Neuronal stem cell (in vitro differentiated cells): ENCODE data around the gene LRP1.

Experiments used
- DNase-seq: peaks from one replicate; pipeline ENCODE4 v3.0.0-alpha.2; 2013; ENCODE audit warnings: low spot score
- H2AFZ ChIP-seq: one replicate; pipeline ENCODE4 v1.6.1; 2013; ENCODE audit warnings: mild to moderate bottlenecking, low read length, inconsistent platforms
- H2AK5ac ChIP-seq: 2 replicates; pipeline ENCODE4 v1.6.1; 2013; ENCODE audit warnings: low read depth, mild to moderate bottlenecking, inconsistent platforms, low read length, moderate library complexity, mixed read lengths
- H2BK120ac ChIP-seq: 2 replicates; pipeline ENCODE4 v1.6.1; 2013; ENCODE audit warnings: low read depth, mild to moderate bottlenecking, inconsistent platforms, low read length, moderate library complexity, mixed read lengths
- H2BK12ac ChIP-seq: one replicate; pipeline ENCODE4 v1.6.1; 2013; ENCODE audit warnings: low read length, inconsistent platforms
- H2BK15ac ChIP-seq: 2 replicates; pipeline ENCODE4 v1.6.1; 2013; ENCODE audit warnings: mild to moderate bottlenecking, low read length, inconsistent platforms, mixed read lengths
- H2BK5ac ChIP-seq: one replicate; pipeline ENCODE4 v1.6.1; 2013; ENCODE audit warnings: inconsistent platforms, mild to moderate bottlenecking, low read length, moderate library complexity
- H3K14ac ChIP-seq: one replicate; pipeline ENCODE4 v1.6.1; 2013; ENCODE audit warnings: low read length, inconsistent platforms
- H3K18ac ChIP-seq: 2 replicates; pipeline ENCODE4 v1.6.1; 2013; ENCODE audit warnings: low read length, inconsistent platforms
- H3K23ac ChIP-seq: 2 replicates; pipeline ENCODE4 v1.6.1; 2013; ENCODE audit warnings: low read depth, mild to moderate bottlenecking, mixed read lengths, low read length, inconsistent platforms; ENCODE audit not compliant: poor library complexity
- H3K27ac ChIP-seq: replicated peaks from 3 replicates; pipeline ENCODE4 v1.5.1; 2013; ENCODE audit warnings: low read length, inconsistent platforms
- H3K27me3 ChIP-seq, 3 experiments: 2 replicates each; pipeline ENCODE4 v1.6.1; 2013; ENCODE audit warnings: low read length in 3 of 3, mild to moderate bottlenecking in 2 of 3, inconsistent platforms in 1 of 3, low read depth in 1 of 3, mixed read lengths in 1 of 3, moderate library complexity in 1 of 3; ENCODE audit not compliant: control insufficient read depth in 3 of 3, insufficient read depth in 3 of 3
- H3K36me3 ChIP-seq, 2 donors: replicated peaks in 1 of 2; 2 replicates each; pipeline ENCODE4 v1.6.1; 2013; ENCODE audit warnings: low read length in 2 of 2; ENCODE audit not compliant: control insufficient read depth in 2 of 2, insufficient read depth in 2 of 2
- H3K4ac ChIP-seq: 2 replicates; pipeline ENCODE4 v1.6.1; 2013; ENCODE audit warnings: inconsistent platforms, mild to moderate bottlenecking, low read length, moderate library complexity
- H3K4me1 ChIP-seq, 2 donors: 1 replicate in 1 of 2; 2 replicates in 1 of 2; pipeline ENCODE4 v1.6.1; 2013; ENCODE audit warnings: low read length in 2 of 2, low read depth in 1 of 2; ENCODE audit not compliant: control insufficient read depth in 2 of 2, insufficient read depth in 1 of 2
- H3K4me2 ChIP-seq: one replicate; pipeline ENCODE4 v1.6.1; 2013; ENCODE audit warnings: mild to moderate bottlenecking, low read length, inconsistent platforms; ENCODE audit not compliant: insufficient read depth, poor library complexity, severe bottlenecking
- H3K4me3 ChIP-seq, 2 donors: 2 replicates each; pipeline ENCODE4 v1.5.1; 2013; ENCODE audit warnings: low read length in 2 of 2, mild to moderate bottlenecking in 2 of 2, inconsistent platforms in 1 of 2, moderate library complexity in 1 of 2
- H3K79me1 ChIP-seq: one replicate; pipeline ENCODE4 v1.6.1; 2013; ENCODE audit warnings: low read depth, mild to moderate bottlenecking, inconsistent platforms, low read length, moderate library complexity
- H3K9ac ChIP-seq: one replicate; pipeline ENCODE4 v1.6.1; 2013; ENCODE audit warnings: mild to moderate bottlenecking, low read depth, low read length, inconsistent platforms; ENCODE audit not compliant: poor library complexity
- H3K9me3 ChIP-seq, 2 donors: replicated peaks in 1 of 2; 2 replicates each; pipeline versions ENCODE3 to v1.6.1; 2013; ENCODE audit warnings: low read length in 2 of 2, mild to moderate bottlenecking in 2 of 2, inconsistent platforms in 1 of 2, low read depth in 1 of 2, mixed read lengths in 1 of 2, moderate library complexity in 1 of 2; ENCODE audit not compliant: control insufficient read depth in 2 of 2, insufficient read depth in 1 of 2
- H4K8ac ChIP-seq: one replicate; pipeline ENCODE4 v1.6.1; 2013; ENCODE audit warnings: low read depth, mild to moderate bottlenecking, inconsistent platforms, low read length, moderate library complexity
- H4K91ac ChIP-seq: one replicate; pipeline ENCODE4 v1.6.1; 2013; ENCODE audit warnings: low read length, low read depth, mild to moderate bottlenecking, inconsistent platforms; ENCODE audit not compliant: poor library complexity
- WGBS, 2 donors: extraction: QIAGEN DNeasy Blood & Tissue Kit; methylation state at CpG; one replicate each; pipeline ENCODE4 v1.1.7; 2013; ENCODE audit warnings: missing lambda C conversion rate in 2 of 2, mixed read lengths in 1 of 2; ENCODE audit not compliant: insufficient read length in 2 of 2, insufficient replicate concordance in 1 of 2; ENCODE audit errors: extremely low coverage in 2 of 2; 5-methylcytosine and 5-hydroxymethylcytosine counted together

LRP1 gene

DNA sequence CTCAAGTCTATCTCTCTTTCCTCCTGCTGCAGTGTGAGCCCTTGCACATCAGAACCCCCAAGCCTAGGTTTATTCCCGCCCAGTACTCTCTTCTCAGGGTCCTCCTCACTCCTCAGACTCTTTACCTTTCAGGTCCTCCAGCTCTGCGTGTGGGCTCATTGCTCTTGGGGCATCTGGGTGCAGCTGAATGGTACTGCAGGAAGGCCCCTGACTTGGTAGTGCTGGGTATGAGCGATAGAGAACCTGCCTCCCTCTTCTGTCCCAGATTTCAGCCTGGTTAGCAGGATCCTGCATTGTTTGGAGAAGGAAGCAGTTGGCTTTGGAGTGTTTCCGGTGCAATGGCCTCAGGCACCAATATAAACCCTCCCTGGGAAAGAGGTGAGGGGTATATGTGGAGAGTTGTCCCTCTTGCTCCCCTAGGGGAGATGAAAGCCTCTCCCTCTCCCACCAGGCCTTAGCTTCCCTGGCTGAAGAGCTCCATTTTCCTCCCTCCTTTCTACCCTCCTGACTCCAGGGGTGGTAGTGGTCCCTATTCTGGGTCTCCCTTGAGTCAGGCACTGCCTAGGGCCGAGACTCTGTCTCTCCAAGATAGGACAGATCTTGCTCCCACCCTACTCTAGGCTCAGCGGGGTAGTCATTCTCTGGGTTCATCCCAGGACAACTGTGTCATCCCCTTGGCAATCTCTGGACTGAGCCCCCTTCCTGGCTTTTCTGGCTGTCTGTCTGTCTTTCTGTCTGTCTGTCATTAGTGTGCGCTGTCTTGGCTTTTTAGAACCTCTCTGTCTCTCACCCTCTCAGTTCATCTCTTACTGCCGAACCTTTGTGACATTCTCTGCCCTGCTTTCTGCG is 3.8 kb downstream of the LRP1 start:
- Histone ChIP-seq H3K4ac (no peak overlapping the region), H2AK5ac (no peak overlapping the region), H3K4me1 (peaks cover 40 to 64% of the 10 kb centered on the region in 2 donors), H2BK5ac (no peak overlapping the region), H3K9me3 (no peaks in the 10 kb centered on the region), H2AFZ (no peak overlapping the region), H3K4me2 (no peak overlapping the region), H4K91ac (no peak overlapping the region), H3K9ac (no peak overlapping the region), H2BK120ac (no peak overlapping the region), H4K8ac (no peak overlapping the region), H3K36me3 (peaks cover 0 to 9% of the 10 kb centered on the region in 2 donors), H3K18ac (no peak overlapping the region), H3K79me1 (peaks cover 6% of the 10 kb centered on the region), H3K27me3 (no peaks in the 10 kb centered on the region), H3K23ac (no peak overlapping the region), H2BK15ac (no peak overlapping the region), H3K27ac (no peak overlapping the region), H2BK12ac (no peak overlapping the region), H3K14ac (no peak overlapping the region), H3K4me3 (no peak overlapping the region)
- WGBS, 2 donors: no CpG with 5 or more reads among the region's 9 CpGs
- DNase-seq: no peak

DNA sequence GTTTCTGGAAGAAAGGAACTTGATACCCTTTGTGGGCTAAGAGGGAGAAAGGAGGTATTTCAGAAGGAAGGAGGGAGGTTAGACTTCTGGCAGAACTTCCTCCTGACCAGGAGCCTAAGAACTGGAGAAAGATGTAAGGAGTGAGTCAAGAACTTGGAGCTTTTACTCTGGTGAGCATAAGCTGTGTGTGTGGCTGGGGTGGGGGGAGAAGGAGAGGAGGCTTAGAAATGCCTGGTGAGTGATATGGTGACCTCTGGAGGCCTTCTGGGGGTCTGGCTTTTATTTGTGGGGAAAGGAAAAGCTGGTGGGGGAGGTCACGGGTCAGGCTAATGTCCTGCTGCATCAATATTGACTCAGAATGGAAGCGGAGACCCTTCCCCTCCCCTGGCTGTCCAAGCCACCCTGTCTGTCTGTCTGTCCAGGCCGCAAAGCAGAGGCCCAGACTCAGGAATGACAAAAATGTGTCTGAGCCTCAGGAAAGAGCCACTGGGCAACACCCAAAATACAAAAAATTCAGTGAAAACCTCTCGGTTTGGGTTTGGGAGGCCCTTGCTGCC is 4.8 kb downstream of the LRP1 start:
- H4K8ac ChIP-seq: no peak overlapping the region
- peaks cover 0 to 11% of the 10 kb centered on the region in 2 donors for H3K36me3 ChIP-seq
- H3K79me1 ChIP-seq: peaks cover 6% of the 10 kb centered on the region
- no peak overlapping the region for H2BK12ac ChIP-seq
- no peak overlapping the region for H3K4me2 ChIP-seq
- no peak overlapping the region for H3K23ac ChIP-seq
- no peak overlapping the region for H2AK5ac ChIP-seq
- H3K4me3 ChIP-seq: no peak overlapping the region
- no peak overlapping the region for H2BK120ac ChIP-seq
- H2BK15ac ChIP-seq: no peak overlapping the region
- no peak overlapping the region for H3K14ac ChIP-seq
- WGBS, 2 donors: no CpG with 5 or more reads among the region's 4 CpGs
- H3K27me3 ChIP-seq: no peaks in the 10 kb centered on the region
- no peak overlapping the region for H3K9ac ChIP-seq
- H3K4ac ChIP-seq: no peak overlapping the region
- H3K9me3 ChIP-seq: no peaks in the 10 kb centered on the region
- no peak overlapping the region for H3K27ac ChIP-seq
- H2AFZ ChIP-seq: no peak overlapping the region
- H3K18ac ChIP-seq: no peak overlapping the region
- H2BK5ac ChIP-seq: no peak overlapping the region
- no peak overlapping the region for H4K91ac ChIP-seq
- DNase-seq: no peak
- peaks cover 40 to 62% of the 10 kb centered on the region in 2 donors for H3K4me1 ChIP-seq

DNA sequence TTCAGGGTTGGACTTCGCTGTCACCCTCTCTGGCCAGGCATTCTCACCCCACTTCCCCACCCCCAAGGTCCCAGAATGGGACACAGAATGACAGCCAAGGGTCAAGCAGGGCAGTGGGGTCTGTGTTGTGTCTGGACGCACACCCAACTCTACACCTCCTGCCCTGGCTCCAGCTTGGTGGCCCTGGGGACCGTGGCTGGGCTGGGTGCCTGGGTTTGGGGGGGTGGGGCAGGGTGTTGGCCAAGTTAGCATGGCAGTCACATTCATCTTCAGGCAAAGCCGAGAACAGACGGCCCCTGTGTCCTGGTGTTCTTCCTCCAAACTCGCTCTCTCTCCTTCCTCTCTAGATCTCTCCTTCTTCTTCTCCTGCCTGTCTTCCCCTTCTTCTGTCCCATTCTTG is 5.6 kb downstream of the LRP1 start:
- Histone ChIP-seq H3K9ac (no peak overlapping the region), H3K23ac (peak overlapping the region; percentile 70), H3K18ac (no peak overlapping the region), H2BK120ac (no peak overlapping the region), H4K91ac (no peak overlapping the region), H3K27me3 (no peaks in the 10 kb centered on the region), H3K9me3 (no peaks in the 10 kb centered on the region), H2AFZ (no peak overlapping the region), H3K4me1 (peaks cover 40 to 62% of the 10 kb centered on the region in 2 donors), H3K79me1 (peaks cover 6% of the 10 kb centered on the region), H4K8ac (no peak overlapping the region), H3K4me2 (no peak overlapping the region), H3K36me3 (peaks cover 3 to 19% of the 10 kb centered on the region in 2 donors), H3K14ac (no peak overlapping the region), H2AK5ac (peak overlapping the region; percentile 16), H2BK5ac (no peak overlapping the region), H2BK15ac (no peak overlapping the region), H2BK12ac (no peak overlapping the region), H3K27ac (no peak overlapping the region), H3K4me3 (no peak overlapping the region), H3K4ac (no peak overlapping the region)
- no CpG with 5 or more reads among the region's 6 CpGs for WGBS, 2 donors
- no peak for DNase-seq

DNA sequence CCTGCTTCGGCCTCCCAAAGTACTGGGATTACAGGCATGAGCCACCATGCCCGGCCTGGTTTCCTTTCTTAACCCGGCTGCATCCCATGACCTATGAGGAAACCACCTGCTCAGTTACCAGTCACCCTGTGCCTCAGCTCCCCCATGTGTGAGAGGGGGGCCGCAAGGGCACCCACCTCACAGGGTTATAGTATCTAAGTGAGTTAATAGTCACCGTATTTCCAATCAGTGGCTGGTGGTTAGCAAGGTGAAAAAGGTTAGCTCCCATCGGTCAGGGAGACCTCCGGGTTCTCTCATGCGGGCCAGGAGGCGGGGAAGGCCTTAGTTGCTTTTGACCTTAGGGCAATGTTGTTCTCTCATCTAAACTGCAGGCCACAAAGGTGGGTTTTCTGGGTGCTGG is 6.7 kb downstream of the LRP1 start:
- DNase-seq: no peak

More for the DNA sequence above, 6.7 kb downstream of the LRP1 start:
- Histone ChIP-seq H3K14ac (no peak overlapping the region), H2BK15ac (no peak overlapping the region), H3K4me3 (no peak overlapping the region), H2BK120ac (no peak overlapping the region), H3K9me3 (no peaks in the 10 kb centered on the region), H2AFZ (no peak overlapping the region), H3K79me1 (peaks cover 9% of the 10 kb centered on the region), H3K27me3 (no peaks in the 10 kb centered on the region), H3K4me1 (peaks cover 37 to 58% of the 10 kb centered on the region in 2 donors), H3K23ac (no peak overlapping the region), H3K27ac (peak overlapping the region; percentile 46), H2BK12ac (no peak overlapping the region), H3K9ac (no peak overlapping the region), H3K18ac (no peak overlapping the region), H4K91ac (no peak overlapping the region), H2AK5ac (no peak overlapping the region), H3K4me2 (no peak overlapping the region), H3K4ac (no peak overlapping the region), H4K8ac (no peak overlapping the region), H3K36me3 (peaks cover 12 to 30% of the 10 kb centered on the region in 2 donors), H2BK5ac (no peak overlapping the region)
- WGBS, 2 donors: no CpG with 5 or more reads among the region's 9 CpGs
